Keratinocyte (primary cell): ENCODE measurements around the gene BRPF1. TPM values are rescaled to one million over a fixed set of nuclear protein-coding genes. Genes with fewer than 3 reads are reported as not detected.

ENCODE experiments used
- DNase-seq: peaks from one replicate; pipeline ENCODE4 v3.0.0-alpha.2; 2011; ENCODE audit warnings: low read depth, missing footprints, low spot score
- FAIRE-seq: peaks from 2 replicates; lab custom pipeline; 2011; peaks lifted over from hg19 to GRCh38; lab: Jason Lieb, UNC
- H2AFZ ChIP-seq: 2 replicates; pipeline ENCODE4 v1.6.0; 2012; ENCODE audit warnings: low read length, control low read depth, inconsistent platforms; ENCODE audit not compliant: control insufficient read depth
- H3K27ac ChIP-seq: 2 replicates; pipeline ENCODE4 v1.5.1; 2011; ENCODE audit warnings: low read length; ENCODE audit not compliant: control insufficient read depth, insufficient read depth
- H3K27me3 ChIP-seq: 3 replicates; pipeline ENCODE4 v1.6.0; 2011; ENCODE audit warnings: low read length; ENCODE audit not compliant: control insufficient read depth, insufficient read depth; ENCODE audit errors: extremely low read depth
- H3K36me3 ChIP-seq, 2 experiments: 2 replicates in 1 of 2; 3 replicates in 1 of 2; pipeline ENCODE4 v1.5.1; 2011; ENCODE audit warnings: low read length in 2 of 2, mild to moderate bottlenecking in 1 of 2; ENCODE audit not compliant: control insufficient read depth in 2 of 2, insufficient read depth in 2 of 2; ENCODE audit errors: extremely low read depth in 1 of 2
- H3K4me1 ChIP-seq: 3 replicates; pipeline ENCODE4 v1.5.1; 2011; ENCODE audit warnings: low read length; ENCODE audit not compliant: control insufficient read depth, insufficient read depth; ENCODE audit errors: extremely low read depth
- H3K4me2 ChIP-seq: 3 replicates; pipeline ENCODE4 v1.6.0; 2011; ENCODE audit warnings: low read depth, low read length; ENCODE audit not compliant: control insufficient read depth, insufficient read depth; ENCODE audit errors: extremely low read depth
- H3K4me3 ChIP-seq, 3 experiments: fragments of 200-600 bp in 1 of 3; sonication (generic) in 1 of 3; 2 replicates in 2 of 3; 3 replicates in 1 of 3; pipeline ENCODE4 v1.5.1; 2011 to 2016; ENCODE audit warnings: low read length in 3 of 3, mild to moderate bottlenecking in 3 of 3, control low read depth in 2 of 3, inconsistent platforms in 1 of 3, low read depth in 1 of 3, mixed read lengths in 1 of 3, mixed run types in 1 of 3, moderate library complexity in 1 of 3; ENCODE audit not compliant: control insufficient read depth in 2 of 3, insufficient read depth in 2 of 3; ENCODE audit errors: extremely low read depth in 1 of 3
- H3K79me2 ChIP-seq: 2 replicates; pipeline ENCODE4 v1.6.0; 2012; ENCODE audit warnings: low read length; ENCODE audit not compliant: control insufficient read depth, insufficient read depth
- H3K9ac ChIP-seq: 3 replicates; pipeline ENCODE4 v1.6.0; 2011; ENCODE audit warnings: low read length; ENCODE audit not compliant: control insufficient read depth, insufficient read depth; ENCODE audit errors: extremely low read depth
- H3K9me1 ChIP-seq: 3 replicates; pipeline ENCODE4 v1.6.0; 2011; ENCODE audit warnings: low read length; ENCODE audit not compliant: control insufficient read depth, insufficient read depth; ENCODE audit errors: extremely low read depth
- H3K9me3 ChIP-seq: 2 replicates; pipeline ENCODE4 v1.5.1; 2012; ENCODE audit warnings: low read depth, low read length; ENCODE audit not compliant: control insufficient read depth
- H4K20me1 ChIP-seq: 3 replicates; pipeline ENCODE4 v1.6.0; 2011; ENCODE audit warnings: low read length; ENCODE audit not compliant: control insufficient read depth, insufficient read depth; ENCODE audit errors: extremely low read depth
- EZH2 ChIP-seq: IDR thresholded peaks from one replicate; pipeline ENCODE4 v1.6.1; 2012; ENCODE audit warnings: inconsistent platforms, mild to moderate bottlenecking, low read length, moderate library complexity
- dilution Hi-C: fragments of 300-500 bp; cut with MboI; formaldehyde crosslinking; loops from one replicate; pipeline ENCODE4 v1.7.0; 2020; ENCODE audit warnings: low sequenced_read_pairs; ENCODE audit not compliant: extremely low pct_ligation_motif_present
- polyA plus RNA-seq, 5 experiments: library from polyadenylated mRNA; depleted of rRNA in 3 of 5; stranded (reverse) in 3 of 5; stranded (forward) in 1 of 5; unstranded in 1 of 5; fragments of >200 nt; gene quantifications; 1 replicate in 1 of 5; 2 replicates in 3 of 5; 3 replicates in 1 of 5; pipeline versions ENCODE4 v1.2.1 to v1.2.3, GENCODE V29; 2011 to 2012; ENCODE audit warnings: missing spikeins in 2 of 5, low read depth in 1 of 5, low replicate concordance in 1 of 5
- TF ChIP-seq, protein P1 (sequence below), 3 experiments: IDR thresholded peaks in 1 of 3; conservative IDR thresholded peaks in 1 of 3; optimal IDR thresholded peaks in 1 of 3; 2 replicates in 2 of 3; 3 replicates in 1 of 3; pipeline versions ENCODE3 to v1.5.1; 2011; ENCODE audit warnings: low read length in 3 of 3, mild to moderate bottlenecking in 3 of 3, moderate library complexity in 2 of 3, control low read depth in 1 of 3, inconsistent platforms in 1 of 3; ENCODE audit not compliant: insufficient read depth in 2 of 3; ENCODE audit errors: extremely low read depth in 1 of 3

The BRPF1 gene
- polyA plus RNA-seq, 1 donor (not counting 4 experiments of a cell fraction or from before 2014, with no cell fraction given) = 8.0 TPM

DNA sequence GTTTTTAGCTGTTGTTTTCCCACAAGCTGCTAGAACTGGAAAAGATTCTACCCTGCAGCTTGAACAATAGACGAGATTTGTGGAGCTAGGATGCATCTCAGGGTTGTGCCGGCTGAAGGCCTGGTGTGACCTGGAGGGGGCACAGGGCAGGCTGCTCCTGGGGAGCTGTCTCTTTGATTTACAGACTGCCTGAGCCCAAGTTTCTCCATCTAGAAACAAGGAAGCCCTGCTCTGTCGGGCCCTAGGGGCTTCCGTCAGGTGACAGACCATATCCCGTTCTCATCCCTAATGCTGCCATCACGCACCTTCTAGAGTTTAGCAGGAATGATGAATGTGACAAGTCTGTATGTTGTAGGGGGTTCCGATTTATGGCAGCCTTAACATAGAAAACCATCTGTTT lies 35.8 kb upstream of the BRPF1 start:
- no peaks in the 10 kb centered on the region for H3K4me1 ChIP-seq
- H3K9me1 ChIP-seq = no peaks in the 10 kb centered on the region
- H3K27me3 ChIP-seq = no peaks in the 10 kb centered on the region
- DNase-seq (no peak), FAIRE-seq (no peak)
- no peak overlapping the region for H3K27ac ChIP-seq
- no peak overlapping the region for H3K4me3 ChIP-seq
- peaks cover 8 to 26% of the 10 kb centered on the region in 2 experiments for H3K36me3 ChIP-seq
- H2AFZ ChIP-seq = no peak overlapping the region
- no peak overlapping the region for H3K4me2 ChIP-seq
- dilution Hi-C loops = no loop called here
- no peak overlapping the region for H3K9ac ChIP-seq
- no peak for TF ChIP-seq EZH2
- TF ChIP-seq, protein P1, sequence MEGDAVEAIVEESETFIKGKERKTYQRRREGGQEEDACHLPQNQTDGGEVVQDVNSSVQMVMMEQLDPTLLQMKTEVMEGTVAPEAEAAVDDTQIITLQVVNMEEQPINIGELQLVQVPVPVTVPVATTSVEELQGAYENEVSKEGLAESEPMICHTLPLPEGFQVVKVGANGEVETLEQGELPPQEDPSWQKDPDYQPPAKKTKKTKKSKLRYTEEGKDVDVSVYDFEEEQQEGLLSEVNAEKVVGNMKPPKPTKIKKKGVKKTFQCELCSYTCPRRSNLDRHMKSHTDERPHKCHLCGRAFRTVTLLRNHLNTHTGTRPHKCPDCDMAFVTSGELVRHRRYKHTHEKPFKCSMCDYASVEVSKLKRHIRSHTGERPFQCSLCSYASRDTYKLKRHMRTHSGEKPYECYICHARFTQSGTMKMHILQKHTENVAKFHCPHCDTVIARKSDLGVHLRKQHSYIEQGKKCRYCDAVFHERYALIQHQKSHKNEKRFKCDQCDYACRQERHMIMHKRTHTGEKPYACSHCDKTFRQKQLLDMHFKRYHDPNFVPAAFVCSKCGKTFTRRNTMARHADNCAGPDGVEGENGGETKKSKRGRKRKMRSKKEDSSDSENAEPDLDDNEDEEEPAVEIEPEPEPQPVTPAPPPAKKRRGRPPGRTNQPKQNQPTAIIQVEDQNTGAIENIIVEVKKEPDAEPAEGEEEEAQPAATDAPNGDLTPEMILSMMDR (optimal IDR thresholded peaks at IDR 0.05 in 1 of 3, IDR thresholded peaks at IDR 0.05 in 1 of 3, conservative IDR thresholded peaks at IDR 0.05 in 1 of 3; ENCODE audit: extremely low read depth in 1 of 3, insufficient read depth in 2 of 3, low read length in 3 of 3) = no peak
- no peaks in the 10 kb centered on the region for H4K20me1 ChIP-seq
- no peaks in the 10 kb centered on the region for H3K9me3 ChIP-seq
- H3K79me2 ChIP-seq = no peaks in the 10 kb centered on the region

DNA sequence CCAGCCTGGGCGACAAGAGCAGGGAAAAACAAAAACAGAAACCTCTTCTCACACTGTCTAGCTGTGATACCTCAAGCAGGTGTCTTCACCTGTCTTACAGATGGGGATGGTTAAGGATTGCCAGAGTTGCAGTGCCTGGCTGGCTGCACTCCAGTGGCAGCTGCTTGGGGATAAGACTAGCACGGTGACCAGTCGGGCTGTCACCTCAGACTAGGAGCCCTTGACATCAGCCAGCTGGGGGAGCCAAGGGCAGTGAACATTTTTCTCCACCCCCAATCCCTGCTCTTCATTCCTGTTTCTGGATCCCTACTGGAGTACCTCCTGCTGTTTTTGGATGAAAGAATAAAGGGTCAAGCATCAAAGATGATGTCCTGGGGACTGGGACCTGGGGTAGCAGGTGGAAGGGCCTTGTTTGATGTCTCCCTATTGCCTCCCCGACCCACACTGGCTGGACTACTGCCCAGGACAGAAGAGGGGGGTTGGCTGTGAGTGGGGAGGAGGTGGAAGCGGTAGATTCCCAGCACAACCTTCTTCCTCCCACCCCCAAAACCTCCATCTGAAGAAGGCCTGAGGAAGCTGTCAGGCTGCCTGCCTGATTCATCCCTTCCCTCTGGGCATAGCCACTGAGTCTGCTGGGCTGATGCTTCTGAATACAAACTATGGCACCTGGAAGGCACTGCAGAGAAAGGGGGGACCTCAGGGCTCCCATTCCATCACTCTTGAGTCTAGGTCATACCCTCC lies 34.9 kb upstream of the BRPF1 start:
- no peak overlapping the region for H3K4me3 ChIP-seq
- no peak overlapping the region for H3K27ac ChIP-seq
- FAIRE-seq (no peak), DNase-seq (no peak)
- H3K9ac ChIP-seq = no peak overlapping the region
- H3K4me2 ChIP-seq = no peak overlapping the region
- no peak for TF ChIP-seq EZH2
- TF ChIP-seq, protein P1 (optimal IDR thresholded peaks at IDR 0.05 in 1 of 3, IDR thresholded peaks at IDR 0.05 in 1 of 3, conservative IDR thresholded peaks at IDR 0.05 in 1 of 3; ENCODE audit: extremely low read depth in 1 of 3, insufficient read depth in 2 of 3, low read length in 3 of 3) = no peak
- peaks cover 4 to 21% of the 10 kb centered on the region in 2 experiments for H3K36me3 ChIP-seq
- H4K20me1 ChIP-seq = no peaks in the 10 kb centered on the region
- H3K79me2 ChIP-seq = no peaks in the 10 kb centered on the region
- dilution Hi-C loops = no loop called here
- H3K4me1 ChIP-seq = peaks cover 5% of the 10 kb centered on the region
- H3K9me3 ChIP-seq = no peaks in the 10 kb centered on the region
- H3K27me3 ChIP-seq = no peaks in the 10 kb centered on the region
- H3K9me1 ChIP-seq = no peaks in the 10 kb centered on the region
- H2AFZ ChIP-seq = no peak overlapping the region
